Right renal cortex interstitium (tissue), 3 donors: Measurements from ENCODE around the gene SLC4A4. TPM values are rescaled to one million over a fixed set of nuclear protein-coding genes. Genes with fewer than 3 reads are reported as not detected.

Experiments used
- DNase-seq, 3 donors: peaks; one replicate each; pipeline ENCODE4 v3.0.0-alpha.2; 2013; ENCODE audit warnings: low read depth in 3 of 3, low spot score in 2 of 3
- polyA plus RNA-seq, 3 donors: library from polyadenylated mRNA; unstranded; fragments of 120-200 nt; gene quantifications; one replicate each; pipeline ENCODE4 v1.2.1, GENCODE V29; 2013; ENCODE audit not compliant: insufficient read length in 3 of 3

The SLC4A4 gene
- polyA plus RNA-seq, 3 donors: 70.0 to 77.2 (median 75.5) TPM

DNA sequence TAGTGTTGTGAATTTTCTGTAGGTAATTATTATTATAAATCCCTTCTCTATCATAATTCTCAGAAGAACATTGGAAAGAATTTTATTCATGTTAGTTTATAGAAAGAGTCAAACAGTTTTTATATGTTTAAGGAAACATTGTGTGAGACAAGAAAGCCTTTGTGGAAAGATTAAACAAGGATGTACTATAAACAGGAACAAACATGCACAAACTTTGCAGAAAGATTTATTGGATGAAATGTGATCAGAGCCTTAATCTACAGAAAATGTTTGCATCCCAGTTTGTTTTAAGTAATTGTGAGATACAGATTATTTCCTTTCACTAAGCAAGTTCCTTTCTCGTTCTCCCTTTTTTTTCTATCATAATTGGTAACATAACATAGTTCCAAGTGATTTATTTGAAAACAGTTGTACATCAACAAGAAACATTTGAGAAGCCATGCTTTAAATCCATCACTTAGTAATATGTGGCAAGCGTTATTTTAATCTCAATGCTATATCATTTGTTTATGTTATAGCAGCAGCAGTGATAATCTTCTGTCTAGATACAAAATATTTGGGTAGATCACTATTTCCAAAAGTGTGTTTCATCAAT, 129.4 kb downstream of the SLC4A4 start:
- DNase-seq: no peak

DNA sequence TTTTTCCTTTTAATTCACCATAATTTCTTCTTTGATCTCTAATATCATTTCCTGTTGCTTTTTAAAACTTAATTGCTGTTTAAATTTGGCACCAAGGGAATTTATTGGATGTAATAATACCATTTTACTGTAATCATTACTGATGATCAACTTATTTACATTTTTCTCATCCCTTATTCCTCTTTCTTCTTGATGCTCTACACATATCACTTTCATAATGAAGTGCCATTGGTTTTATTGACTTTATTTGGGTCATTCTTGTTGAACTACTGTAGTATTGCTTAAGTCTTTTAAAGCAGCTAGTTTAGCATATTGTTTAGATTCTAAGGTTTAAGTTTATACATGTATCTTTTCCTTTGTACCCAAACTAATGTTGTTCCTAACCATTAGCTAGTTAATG, 130.7 kb downstream of the SLC4A4 start:
- no peak for DNase-seq

DNA sequence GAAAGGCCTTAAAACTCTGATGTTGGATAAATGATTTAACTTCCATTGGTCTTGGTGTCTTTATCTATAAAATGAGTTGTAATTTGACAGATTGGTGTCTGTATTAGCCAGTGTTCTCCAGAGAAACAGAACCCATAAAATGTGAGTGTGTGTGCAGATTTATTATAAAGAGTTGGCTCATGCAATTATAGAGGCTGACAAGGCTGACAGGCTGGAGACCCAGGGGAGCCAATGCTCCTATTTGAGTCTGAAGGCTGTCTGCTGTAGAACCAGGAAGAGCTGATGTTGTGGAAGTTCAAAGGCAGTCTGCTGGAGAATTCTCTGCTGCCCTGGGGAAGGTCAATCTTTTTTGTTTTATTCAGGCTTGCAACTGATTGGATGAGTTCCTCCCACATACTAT, 131.7 kb downstream of the SLC4A4 start:
- no peak for DNase-seq

DNA sequence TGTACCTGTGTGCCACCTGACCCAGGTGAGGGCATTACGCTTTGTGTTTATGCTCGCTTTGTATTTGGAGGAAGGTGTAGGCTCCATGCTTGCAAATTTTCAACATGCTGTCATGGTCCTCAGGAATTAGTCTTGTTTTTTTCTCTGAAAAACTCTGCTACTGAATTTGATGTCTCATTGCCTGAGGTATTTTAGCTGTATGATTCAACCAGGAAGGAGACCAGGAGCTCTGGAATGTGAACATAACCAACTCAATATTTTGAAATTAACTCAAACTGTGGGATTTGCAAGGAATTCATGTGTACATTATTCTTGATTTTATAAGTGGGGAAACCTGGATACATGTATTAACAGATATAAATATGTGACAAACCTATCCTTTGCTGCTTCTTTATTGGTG, 134.1 kb downstream of the SLC4A4 start:
- no peak for DNase-seq

DNA sequence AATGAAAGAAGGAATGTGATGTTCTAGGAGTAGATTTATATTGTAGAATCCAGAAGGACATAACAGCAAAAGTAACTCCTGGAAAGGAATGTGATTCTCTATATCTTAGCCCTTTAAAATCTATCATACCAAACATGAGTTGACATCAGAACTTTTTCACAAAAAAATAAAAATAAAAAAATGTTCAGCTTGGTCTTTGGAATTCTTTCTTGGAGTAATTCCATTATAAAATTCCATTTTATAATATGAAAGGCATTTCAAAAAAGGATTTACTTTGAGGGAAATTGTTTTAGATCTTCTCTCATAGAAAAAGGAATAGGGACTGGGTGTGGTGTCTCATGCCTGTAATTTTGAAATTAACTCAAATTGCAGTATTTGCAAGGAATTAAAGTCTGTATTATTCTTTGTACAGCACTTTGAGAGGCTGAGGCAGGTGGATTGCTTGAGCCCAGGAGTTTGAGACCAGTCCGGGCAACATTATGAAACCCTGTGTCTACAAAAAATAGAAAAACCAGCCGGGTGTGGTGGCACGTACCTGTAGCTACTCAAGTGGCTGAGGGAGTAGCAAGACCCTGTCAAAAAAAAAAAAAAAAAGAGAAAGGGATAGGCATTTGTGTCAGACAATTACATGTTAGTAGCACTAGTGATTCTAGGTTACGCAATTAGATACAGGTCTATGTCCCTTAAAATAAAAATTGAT, 134.9 kb downstream of the SLC4A4 start:
- DNase-seq: no peak

DNA sequence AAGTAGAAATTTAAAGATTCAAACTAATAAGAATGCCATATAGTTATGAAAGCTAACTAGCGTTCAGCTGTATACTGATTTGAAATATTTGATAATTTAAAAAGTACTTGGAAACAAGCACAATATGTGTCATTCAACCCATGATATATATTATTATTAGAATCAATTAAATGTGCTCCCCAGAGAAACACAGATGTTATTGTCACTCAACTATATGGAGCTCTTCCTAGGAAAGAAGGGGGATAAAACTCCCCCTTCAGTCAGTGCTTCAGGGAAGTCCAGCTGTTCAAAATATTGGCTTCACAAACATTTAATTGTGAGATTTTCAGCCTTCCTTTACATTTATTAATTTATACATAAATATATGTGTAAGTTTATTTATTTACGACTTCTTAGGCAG, 135.9 kb downstream of the SLC4A4 start:
- no peak for DNase-seq

DNA sequence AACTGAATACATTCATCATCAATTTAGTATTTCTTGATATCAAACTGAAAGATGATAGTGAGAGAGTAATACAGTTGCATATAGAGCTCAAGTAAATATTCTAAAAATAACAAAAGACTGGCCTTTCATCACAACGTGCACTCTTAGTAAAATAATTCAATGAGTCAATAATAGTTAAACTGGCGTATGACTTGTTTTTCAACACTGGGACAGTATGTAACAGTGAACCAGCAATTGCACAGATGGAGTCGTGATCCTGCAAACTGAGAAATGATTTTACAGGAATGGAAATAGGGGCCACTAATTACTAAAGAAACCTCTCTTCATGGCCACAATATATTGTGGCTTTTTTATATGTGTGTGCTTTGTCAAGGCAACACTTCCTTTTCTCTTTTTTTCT, 137.4 kb downstream of the SLC4A4 start:
- no peak for DNase-seq

DNA sequence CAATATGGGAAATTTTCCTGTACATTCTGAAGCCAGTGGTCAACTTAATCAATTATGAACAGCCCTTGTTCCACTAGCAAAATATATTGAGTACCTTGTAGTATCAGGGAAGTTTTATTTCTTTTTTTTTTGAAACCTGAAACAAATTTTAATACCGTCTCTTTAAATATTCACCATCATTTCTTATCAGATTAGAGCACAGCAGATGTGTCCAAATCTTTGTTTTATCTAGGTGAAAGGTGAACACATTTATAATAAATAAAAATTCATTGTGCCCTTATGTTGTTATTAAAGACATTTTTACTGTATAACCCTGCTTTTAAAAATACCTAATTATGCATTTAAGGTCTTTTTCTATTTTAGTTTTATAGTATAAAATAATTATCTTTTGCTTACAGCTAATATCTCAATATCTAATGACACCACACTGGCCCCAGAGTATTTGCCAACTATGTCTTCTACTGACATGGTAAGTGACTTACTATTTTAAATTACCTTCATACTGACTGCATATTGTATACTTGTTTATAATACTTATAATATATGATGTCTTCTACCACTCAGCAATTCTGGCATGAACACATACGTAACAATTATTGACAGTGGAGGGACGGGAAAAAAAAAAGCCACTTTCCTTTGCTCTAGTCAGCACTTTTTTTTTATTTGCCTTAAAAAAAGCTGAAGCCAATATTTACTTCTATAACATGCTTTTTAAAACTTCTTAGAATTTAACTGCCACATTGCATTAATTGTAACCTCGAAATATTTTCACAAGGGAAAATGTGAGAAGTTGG, 147.9 kb downstream of the SLC4A4 start:
- no peak for DNase-seq

DNA sequence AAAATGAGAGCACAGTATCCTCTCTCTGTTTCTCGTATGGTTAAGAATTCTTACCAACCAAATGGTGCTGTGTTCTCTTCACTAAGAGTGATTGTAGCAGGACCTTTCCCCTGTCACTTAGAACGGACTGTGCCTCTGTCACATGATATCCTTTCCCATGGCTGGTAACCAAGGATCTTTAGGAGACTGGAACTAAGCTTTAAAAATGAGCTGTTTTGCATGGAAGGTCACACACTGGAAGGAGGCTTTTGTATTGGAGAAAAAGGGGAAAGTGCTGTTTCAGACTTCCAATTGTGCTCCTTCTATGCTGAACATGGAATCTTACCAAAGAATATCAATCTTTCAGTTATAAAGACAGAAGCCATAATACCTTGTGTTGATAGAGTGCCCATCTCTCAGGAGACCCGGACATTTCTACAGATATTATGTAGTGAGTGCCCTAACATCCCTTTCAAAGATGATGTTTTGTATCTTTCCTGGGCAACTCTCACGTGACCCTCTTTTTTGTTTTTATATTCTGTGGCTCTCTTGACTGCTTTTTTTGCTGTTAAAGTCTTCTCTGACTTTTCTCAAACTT, 148.6 kb downstream of the SLC4A4 start:
- DNase-seq: peak; percentile 18 to 43 (median 23)

DNA sequence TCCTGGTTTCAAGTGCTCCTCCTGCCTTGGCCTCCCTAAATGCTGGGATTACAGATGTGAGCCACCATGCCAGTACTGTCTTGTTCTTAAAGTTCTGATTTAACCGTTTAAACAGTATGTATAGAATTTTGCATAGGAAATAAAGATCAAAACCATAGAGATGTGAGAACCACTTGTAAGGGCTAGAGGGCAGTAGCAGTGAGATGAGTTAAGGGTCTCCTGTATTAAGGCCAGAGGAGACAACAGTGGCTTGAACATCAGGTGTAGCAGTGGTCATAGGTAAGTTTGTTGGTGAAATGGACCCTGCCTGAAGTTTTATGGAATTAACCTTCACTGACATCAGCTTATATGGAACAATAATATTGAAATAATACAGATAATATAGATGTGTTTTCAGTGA, 155.7 kb downstream of the SLC4A4 start:
- no peak for DNase-seq

DNA sequence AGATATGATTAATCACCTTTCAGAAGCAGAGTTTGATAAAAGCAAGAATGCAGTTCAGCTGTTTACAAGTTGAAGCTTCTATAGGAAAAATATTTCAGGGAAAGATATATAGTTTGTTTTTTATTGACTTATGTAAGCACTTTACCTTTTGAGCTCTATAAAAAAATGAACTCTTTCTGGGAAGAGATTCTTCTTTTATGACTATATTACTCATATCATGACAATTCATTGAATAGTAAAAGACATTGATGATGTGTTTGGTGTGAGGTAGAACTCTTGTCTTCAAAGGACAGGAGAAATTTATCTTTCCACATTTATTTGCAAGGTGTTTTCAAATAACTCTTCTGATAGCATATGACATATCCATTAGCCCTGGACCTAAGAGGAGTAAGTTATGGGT, 156.6 kb downstream of the SLC4A4 start:
- no peak for DNase-seq

DNA sequence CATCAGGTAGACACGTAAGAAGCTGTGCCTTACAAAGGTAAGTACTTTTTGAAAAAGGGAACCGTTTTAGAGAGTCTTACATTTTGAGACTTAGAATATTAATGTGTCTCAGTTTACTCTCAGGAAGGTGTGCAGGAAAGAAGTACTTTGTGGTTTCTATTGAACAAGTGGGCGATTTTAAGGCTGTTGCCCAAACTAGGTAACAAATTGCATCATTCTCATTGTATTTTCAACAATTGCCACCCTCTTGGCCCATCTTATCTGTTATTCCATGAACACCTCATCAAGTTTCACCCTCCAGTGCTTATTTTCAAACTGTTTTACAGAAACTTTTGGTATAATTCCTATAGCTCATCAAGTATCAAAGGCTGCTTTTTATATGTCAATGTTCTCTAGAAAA, 158.3 kb downstream of the SLC4A4 start:
- no peak for DNase-seq

DNA sequence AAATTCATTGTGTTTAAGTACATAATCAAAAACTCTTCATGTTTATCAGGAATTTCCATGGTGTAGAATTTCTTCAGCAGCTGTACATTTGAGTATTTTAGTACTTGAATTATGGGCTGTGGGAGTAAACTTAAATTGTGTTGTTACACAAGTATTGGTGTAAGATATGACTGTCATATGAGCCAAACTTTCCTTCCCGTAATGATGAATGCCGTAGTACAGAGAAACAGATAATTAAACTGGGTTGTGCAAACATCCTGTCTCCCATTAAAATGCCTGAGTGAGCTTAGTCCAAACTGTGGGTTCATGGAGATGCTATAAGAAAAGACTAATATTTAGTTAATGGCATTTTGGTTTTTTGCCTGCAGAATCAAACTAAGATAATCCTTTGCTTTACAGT, 159.2 kb downstream of the SLC4A4 start:
- DNase-seq: no peak

DNA sequence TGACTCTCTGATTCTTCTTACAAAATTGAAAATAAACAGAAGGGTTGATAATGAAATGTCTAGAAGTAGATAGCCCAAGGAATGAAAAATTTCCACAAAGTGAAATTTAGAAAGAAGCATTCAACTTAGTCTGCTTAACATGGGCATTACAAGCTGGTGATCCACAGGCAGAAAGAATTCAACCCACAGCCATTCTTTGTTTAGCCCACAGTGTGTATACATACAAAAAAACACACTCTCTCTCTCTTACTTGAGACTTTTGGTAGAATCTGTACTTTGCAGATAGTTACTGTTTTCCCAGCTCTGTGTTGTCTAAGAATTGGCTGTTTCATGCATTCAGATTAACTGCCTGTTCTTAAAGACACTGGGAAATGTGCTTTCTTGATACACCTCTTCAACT, 159.8 kb downstream of the SLC4A4 start:
- DNase-seq: no peak

DNA sequence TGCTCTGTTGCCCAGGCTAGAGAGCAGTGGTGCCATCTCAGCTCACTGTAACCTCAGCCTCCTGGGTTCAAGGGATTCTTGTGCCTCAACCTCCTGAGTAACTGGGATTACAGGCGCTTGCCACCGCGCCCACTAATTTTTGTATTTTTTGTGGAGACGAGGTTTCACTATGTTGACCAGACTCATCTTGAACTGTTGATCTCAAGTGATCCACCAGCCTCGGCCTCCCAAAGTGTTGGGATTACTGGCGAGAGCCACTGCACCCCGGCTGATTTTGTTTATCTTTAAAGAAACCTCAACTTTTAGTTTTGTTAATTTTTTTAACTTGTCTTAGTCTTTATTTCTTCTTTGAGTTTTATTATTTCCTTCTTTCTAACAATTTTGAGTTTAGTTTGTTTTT, 163.2 kb downstream of the SLC4A4 start:
- no peak for DNase-seq

DNA sequence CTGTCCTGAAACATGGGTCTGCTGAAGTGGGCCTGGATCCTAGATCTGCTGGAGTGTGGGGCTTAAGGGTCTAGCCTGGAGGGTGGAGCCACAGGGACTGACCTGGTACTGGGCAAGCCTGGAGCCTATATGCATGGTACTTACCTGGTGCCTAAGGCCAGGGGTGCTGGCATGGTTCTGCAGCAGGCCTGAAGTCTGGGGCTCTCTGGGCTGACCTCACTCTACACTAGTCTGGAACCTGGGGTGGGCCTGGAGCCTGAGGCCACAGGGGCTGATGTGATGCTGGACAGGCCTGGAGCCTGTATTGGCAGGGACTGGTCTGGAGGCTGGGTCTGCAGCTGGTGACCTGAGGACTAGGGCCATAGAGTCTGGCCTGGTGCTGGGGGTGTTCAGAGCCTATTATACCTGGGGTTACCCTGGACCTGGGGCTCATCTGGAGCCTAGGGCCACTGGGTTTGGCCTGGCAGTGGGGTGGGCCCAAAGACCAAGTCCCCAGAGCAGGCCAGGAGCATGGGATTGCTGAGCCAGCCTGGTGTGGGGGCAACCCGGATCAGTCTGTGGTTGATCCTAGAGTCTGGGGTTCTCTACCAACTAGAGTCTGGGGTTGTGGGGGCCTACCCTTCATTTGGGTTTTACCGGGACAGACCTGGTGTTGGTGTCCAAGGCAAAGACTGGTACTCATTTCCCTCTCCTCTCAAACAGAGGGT, 179.6 kb downstream of the SLC4A4 start:
- no peak for DNase-seq

DNA sequence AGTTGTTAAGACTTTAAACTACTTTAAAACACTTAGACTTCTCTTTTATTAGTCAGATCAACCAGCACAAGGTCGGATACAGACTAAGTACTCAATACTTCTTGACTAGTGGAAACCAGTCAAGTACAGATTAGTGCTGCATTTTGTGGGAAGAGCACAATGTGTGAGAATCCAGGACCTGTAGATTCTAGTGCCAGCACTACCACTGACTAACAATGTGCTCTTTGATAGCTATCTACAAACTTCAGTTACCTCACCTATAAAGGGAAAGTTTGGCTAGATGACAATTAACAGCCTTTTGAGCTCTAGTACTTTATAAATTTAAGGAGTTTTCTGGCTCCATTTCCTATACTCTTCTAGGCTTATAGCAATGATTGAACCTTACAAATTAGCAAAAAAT, 181.5 kb downstream of the SLC4A4 start:
- no peak for DNase-seq

DNA sequence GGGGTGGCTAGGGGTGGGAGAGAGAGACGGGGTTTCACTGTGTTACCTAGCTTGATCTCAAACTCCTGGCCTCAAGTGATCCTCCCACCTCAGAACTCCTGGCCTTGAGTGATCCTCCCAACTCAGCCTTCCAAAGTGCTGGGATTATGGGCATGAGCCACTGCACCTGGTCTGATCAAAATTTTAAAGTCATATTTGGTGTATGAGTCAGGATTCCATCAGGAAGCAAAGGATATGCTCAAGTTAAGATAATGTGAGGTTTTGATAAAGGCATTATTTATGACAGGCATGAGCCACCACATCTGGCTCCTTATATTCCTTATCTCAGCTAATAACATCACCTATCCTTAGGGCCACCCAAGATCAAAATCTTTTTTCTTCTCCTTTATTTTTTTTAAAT, 182.0 kb downstream of the SLC4A4 start:
- no peak for DNase-seq

DNA sequence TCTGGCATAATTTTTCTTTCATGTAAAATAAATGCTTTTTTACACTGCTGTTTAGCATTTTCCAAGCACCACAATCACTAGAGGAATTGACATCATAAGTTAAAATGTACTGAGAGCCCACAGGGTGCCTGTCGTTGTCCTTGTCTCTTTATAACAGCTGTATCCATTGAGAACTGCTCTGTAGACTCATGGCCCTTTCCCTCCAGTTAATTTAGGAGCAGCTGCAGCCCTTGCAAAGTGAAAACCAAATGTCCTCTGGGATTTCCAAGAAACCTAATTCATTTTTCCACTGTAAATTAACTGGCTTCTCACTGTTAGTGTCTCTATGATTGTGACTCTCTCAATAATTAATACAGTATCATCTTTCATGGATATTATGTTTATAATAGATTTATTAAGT, 185.9 kb downstream of the SLC4A4 start:
- DNase-seq: no peak

DNA sequence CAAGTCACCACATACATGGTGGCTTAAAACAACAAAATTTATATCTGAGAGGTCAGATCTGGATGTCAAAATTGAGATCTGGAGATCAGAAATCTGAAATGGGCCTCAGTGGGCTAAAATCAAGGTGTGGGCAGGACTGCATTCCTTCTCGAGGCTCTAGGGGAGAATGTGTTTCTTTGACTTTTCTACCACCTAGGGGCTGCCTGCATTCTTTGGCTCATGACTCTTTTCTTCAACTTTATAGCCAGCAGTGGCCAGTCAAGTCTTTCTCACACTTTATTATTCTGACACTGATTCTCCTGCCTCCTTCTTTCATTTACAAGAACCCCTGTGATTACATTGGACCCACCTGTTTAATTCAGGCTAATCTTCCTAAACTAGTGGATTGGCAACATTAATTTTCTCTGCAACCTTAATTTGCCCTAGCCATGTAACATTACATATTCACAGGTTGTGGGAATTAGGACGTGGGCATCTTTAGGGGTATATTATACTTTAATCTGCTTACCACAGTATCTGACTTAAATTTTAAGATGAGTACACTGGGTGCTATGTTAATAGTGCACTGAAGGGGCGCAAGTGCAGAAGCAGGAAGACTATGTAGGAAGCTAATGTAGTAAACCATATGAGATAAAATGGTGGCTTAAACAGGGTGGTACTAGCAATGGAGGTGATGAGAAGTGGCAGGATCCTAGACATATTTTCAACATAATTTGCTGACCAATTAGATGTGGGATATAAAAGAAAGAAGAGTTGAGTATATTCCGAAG, 188.0 kb downstream of the SLC4A4 start:
- DNase-seq: no peak
